Spleen (tissue), 7 donors: ENCODE data around the gene BACH2.

Experiments
- POLR2A ChIP-seq, 3 donors: fragments of 450-650 bp; IDR thresholded peaks; one replicate each; pipeline ENCODE4 v1.5.1; 2017; ENCODE audit warnings: antibody characterized with exemption in 3 of 3, mild to moderate bottlenecking in 1 of 3
- POLR2AphosphoS5 ChIP-seq, 3 donors: sonication (generic); formaldehyde crosslinking; IDR thresholded peaks; one replicate each; pipeline ENCODE4 v1.5.1; 2017; ENCODE audit warnings: antibody characterized with exemption in 3 of 3
- TF ChIP-seq, protein P1 (sequence below), 11 experiments: fragments of 200-600 bp in 7 of 11; fragments of 450-650 bp in 4 of 11; sonication (generic) in 4 of 11; IDR thresholded peaks in 8 of 11; conservative IDR thresholded peaks in 3 of 11; 1 replicate in 7 of 11; 2 replicates in 4 of 11; pipeline versions ENCODE4 v1.4.0 to v1.8.0; 2016 to 2021; ENCODE audit warnings: antibody characterized with exemption in 11 of 11, inconsistent platforms in 4 of 11, mild to moderate bottlenecking in 1 of 11
- donor health status: DM: no; HTN: no; CAD: no; lungs with moderate emphysema.
- donor health status: DM: no; HTN: no; CAD: no.
- donor health status: DM: no; HTN: no; CAD: no.

DNA sequence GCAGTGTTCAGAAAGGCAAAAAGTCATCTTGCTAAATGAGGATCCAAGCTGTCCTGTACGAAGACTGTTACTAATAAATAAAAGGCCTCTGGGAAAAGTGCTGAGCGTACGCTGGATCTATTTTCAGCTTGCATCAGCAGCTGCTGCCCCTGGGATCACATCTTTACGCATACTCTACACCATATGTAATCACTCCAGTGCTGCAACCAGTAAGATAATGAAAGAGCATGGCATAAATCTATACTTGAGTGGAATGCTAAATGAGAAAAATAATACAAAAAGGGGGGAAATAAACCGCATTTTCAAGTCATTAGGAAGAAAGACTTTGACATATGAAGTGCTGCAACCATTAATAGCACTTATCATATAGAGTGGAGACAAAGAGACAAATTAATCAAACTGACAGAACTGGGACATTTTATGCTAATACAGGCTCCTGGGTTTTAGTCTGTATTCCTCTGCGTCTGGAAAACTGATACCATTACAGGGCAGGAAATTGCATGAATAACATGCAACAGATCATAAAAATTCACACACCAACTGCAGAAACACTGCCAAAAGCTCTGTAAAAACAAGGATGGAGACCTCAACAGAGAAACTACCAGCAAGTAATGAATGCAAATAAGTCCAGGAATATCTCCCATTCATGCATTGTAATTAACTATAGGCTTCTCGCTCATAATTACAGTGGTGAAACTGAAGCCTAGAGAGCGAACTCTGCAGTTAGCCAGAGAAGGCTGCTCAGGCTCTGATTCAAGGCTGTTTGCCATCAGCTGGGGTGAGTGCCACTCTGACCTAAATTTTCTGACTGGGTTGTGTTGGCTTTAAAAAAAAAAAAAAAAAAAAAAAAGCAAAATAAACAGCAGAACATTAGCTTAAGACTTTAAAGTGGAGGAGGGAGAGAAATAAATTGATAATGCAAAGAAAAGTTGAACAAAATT lies 318.6 kb downstream of the BACH2 start:
- TF ChIP-seq, protein P1, sequence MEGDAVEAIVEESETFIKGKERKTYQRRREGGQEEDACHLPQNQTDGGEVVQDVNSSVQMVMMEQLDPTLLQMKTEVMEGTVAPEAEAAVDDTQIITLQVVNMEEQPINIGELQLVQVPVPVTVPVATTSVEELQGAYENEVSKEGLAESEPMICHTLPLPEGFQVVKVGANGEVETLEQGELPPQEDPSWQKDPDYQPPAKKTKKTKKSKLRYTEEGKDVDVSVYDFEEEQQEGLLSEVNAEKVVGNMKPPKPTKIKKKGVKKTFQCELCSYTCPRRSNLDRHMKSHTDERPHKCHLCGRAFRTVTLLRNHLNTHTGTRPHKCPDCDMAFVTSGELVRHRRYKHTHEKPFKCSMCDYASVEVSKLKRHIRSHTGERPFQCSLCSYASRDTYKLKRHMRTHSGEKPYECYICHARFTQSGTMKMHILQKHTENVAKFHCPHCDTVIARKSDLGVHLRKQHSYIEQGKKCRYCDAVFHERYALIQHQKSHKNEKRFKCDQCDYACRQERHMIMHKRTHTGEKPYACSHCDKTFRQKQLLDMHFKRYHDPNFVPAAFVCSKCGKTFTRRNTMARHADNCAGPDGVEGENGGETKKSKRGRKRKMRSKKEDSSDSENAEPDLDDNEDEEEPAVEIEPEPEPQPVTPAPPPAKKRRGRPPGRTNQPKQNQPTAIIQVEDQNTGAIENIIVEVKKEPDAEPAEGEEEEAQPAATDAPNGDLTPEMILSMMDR (IDR thresholded peaks at IDR 0.05 in 8 of 11, conservative IDR thresholded peaks at IDR 0.05 in 3 of 11) = no peak
- no peak for TF ChIP-seq POLR2AphosphoS5 (IDR thresholded peaks at IDR 0.05)
- no peak for TF ChIP-seq POLR2A (IDR thresholded peaks at IDR 0.05)
